DOHH2 (cell line): ENCODE data around the gene RASGRP3.

Experiments used
- H3F3A ChIP-seq: fragments of 200-600 bp; sonication (generic), shearing (Covaris generic); 2 replicates; pipeline ENCODE4 v1.6.0; 2016; ENCODE audit warnings: antibody characterized with exemption, mild to moderate bottlenecking; ENCODE audit not compliant: control insufficient read depth, insufficient read depth
- H3K27ac ChIP-seq: fragments of 200-600 bp; sonication (generic); 2 replicates; pipeline ENCODE4 v1.5.1; 2014; ENCODE audit warnings: low read depth, mild to moderate bottlenecking, low read length, moderate library complexity
- H3K27me3 ChIP-seq: fragments of 200-600 bp; sonication (generic); 2 replicates; pipeline ENCODE4 v1.6.1; 2014; ENCODE audit warnings: mild to moderate bottlenecking, low read length, mixed read lengths; ENCODE audit not compliant: control insufficient read depth
- H3K36me3 ChIP-seq: fragments of 200-600 bp; sonication (generic); 2 replicates; pipeline ENCODE4 v1.6.1; 2014; ENCODE audit warnings: mild to moderate bottlenecking, low read length, moderate library complexity, mixed read lengths; ENCODE audit not compliant: control insufficient read depth
- H3K4me1 ChIP-seq: fragments of 200-600 bp; sonication (generic); 2 replicates; pipeline ENCODE4 v1.6.1; 2014; ENCODE audit warnings: mild to moderate bottlenecking, low read length, mixed read lengths; ENCODE audit not compliant: control insufficient read depth
- H3K4me2 ChIP-seq: fragments of 200-600 bp; sonication (generic); 2 replicates; pipeline ENCODE4 v1.6.0; 2014; ENCODE audit warnings: mild to moderate bottlenecking, low read length, moderate library complexity
- H3K4me3 ChIP-seq: fragments of 200-600 bp; sonication (generic); 2 replicates; pipeline ENCODE4 v1.5.1; 2014; ENCODE audit warnings: mild to moderate bottlenecking, low read length, mixed read lengths
- H3K79me2 ChIP-seq: fragments of 200-600 bp; sonication (generic); 2 replicates; pipeline ENCODE4 v1.6.1; 2014; ENCODE audit warnings: mild to moderate bottlenecking, low read length, mixed read lengths; ENCODE audit not compliant: control insufficient read depth
- H3K9me2 ChIP-seq: fragments of 200-600 bp; sonication (generic); replicated peaks from 2 replicates; pipeline ENCODE4 v1.6.1; 2014; ENCODE audit warnings: mild to moderate bottlenecking, low read length, mixed read lengths; ENCODE audit not compliant: control insufficient read depth
- H3K9me3 ChIP-seq: fragments of 200-600 bp; sonication (generic); 2 replicates; pipeline ENCODE4 v1.6.1; 2014; ENCODE audit warnings: antibody characterized with exemption, low read length, mixed read lengths; ENCODE audit not compliant: control insufficient read depth, insufficient read depth
- H4K20me1 ChIP-seq: fragments of 200-600 bp; sonication (generic); 2 replicates; pipeline ENCODE4 v1.6.0; 2014; ENCODE audit warnings: low read depth, mild to moderate bottlenecking, antibody characterized with exemption, low read length, moderate library complexity; ENCODE audit not compliant: control insufficient read depth, insufficient read depth
- CTCF ChIP-seq: fragments of 200-600 bp; sonication (generic); IDR thresholded peaks from one replicate; pipeline ENCODE4 v1.5.1; 2014; ENCODE audit warnings: antibody characterized with exemption, mild to moderate bottlenecking, low read depth, low read length; ENCODE audit not compliant: poor library complexity, severe bottlenecking
- EZH2phosphoT487 ChIP-seq: fragments of 200-600 bp; sonication (generic); IDR thresholded peaks from 2 replicates; pipeline ENCODE4 v1.6.1; 2017; ENCODE audit warnings: borderline replicate concordance, mild to moderate bottlenecking, antibody characterized with exemption, low read length, moderate library complexity, mixed read lengths

RASGRP3 gene

GRCh38 chr2:33435518-33435917, 40.9 kb upstream of the RASGRP3 start:
- no peak for TF ChIP-seq CTCF
- no peak for TF ChIP-seq EZH2phosphoT487
- Histone ChIP-seq H3K36me3 (no peaks in the 10 kb centered on the region), H3K9me2 (no peaks in the 10 kb centered on the region)

GRCh38 chr2:33436083-33436482, 40.4 kb upstream of the RASGRP3 start:
- Histone ChIP-seq H3K79me2 (no peaks in the 10 kb centered on the region), H3F3A (no peaks in the 10 kb centered on the region), H3K4me2 (no peak overlapping the region), H3K9me3 (no peaks in the 10 kb centered on the region), H3K27me3 (no peaks in the 10 kb centered on the region), H3K36me3 (no peaks in the 10 kb centered on the region), H3K4me3 (no peak overlapping the region), H3K4me1 (no peaks in the 10 kb centered on the region), H4K20me1 (no peaks in the 10 kb centered on the region), H3K9me2 (no peaks in the 10 kb centered on the region), H3K27ac (no peak overlapping the region)
- no peak for TF ChIP-seq CTCF
- no peak for TF ChIP-seq EZH2phosphoT487

More at GRCh38 chr2:33435518-33435917, 40.9 kb upstream of the RASGRP3 start:
- no peaks in the 10 kb centered on the region for H3K27me3 ChIP-seq
- no peaks in the 10 kb centered on the region for H3K4me1 ChIP-seq
- H3K9me3 ChIP-seq, result no peaks in the 10 kb centered on the region
- H3K4me2 ChIP-seq, result no peak overlapping the region
- H4K20me1 ChIP-seq, result no peaks in the 10 kb centered on the region
- no peak overlapping the region for H3K4me3 ChIP-seq
- H3K79me2 ChIP-seq, result no peaks in the 10 kb centered on the region
- no peaks in the 10 kb centered on the region for H3F3A ChIP-seq
- no peak overlapping the region for H3K27ac ChIP-seq

- H3K9me2 ChIP-seq, result no peaks in the 10 kb centered on the region
- H3F3A ChIP-seq, result no peaks in the 10 kb centered on the region
- H3K4me3 ChIP-seq, result no peak overlapping the region
- no peaks in the 10 kb centered on the region for H4K20me1 ChIP-seq
- no peaks in the 10 kb centered on the region for H3K9me3 ChIP-seq
- TF ChIP-seq CTCF, result no peak
- H3K27ac ChIP-seq, result no peak overlapping the region
- H3K79me2 ChIP-seq, result no peaks in the 10 kb centered on the region
- H3K27me3 ChIP-seq, result no peaks in the 10 kb centered on the region
- no peaks in the 10 kb centered on the region for H3K4me1 ChIP-seq
- no peaks in the 10 kb centered on the region for H3K36me3 ChIP-seq
- H3K4me2 ChIP-seq, result no peak overlapping the region
Measured at GRCh38 chr2:33437297-33437696, 39.2 kb upstream of the RASGRP3 start.

- H4K20me1 ChIP-seq, result no peaks in the 10 kb centered on the region
- no peaks in the 10 kb centered on the region for H3K9me3 ChIP-seq
- no peaks in the 10 kb centered on the region for H3K4me1 ChIP-seq
- no peak overlapping the region for H3K4me3 ChIP-seq
- no peaks in the 10 kb centered on the region for H3F3A ChIP-seq
- H3K9me2 ChIP-seq, result no peaks in the 10 kb centered on the region
- H3K27me3 ChIP-seq, result no peaks in the 10 kb centered on the region
- no peak overlapping the region for H3K4me2 ChIP-seq
- H3K27ac ChIP-seq, result no peak overlapping the region
- H3K36me3 ChIP-seq, result no peaks in the 10 kb centered on the region
- no peaks in the 10 kb centered on the region for H3K79me2 ChIP-seq
- no peak for TF ChIP-seq CTCF
- no peak for TF ChIP-seq EZH2phosphoT487
Measured at GRCh38 chr2:33437815-33438214, 38.6 kb upstream of the RASGRP3 start.
